GM12892 (cell line): Measurements from ENCODE around the gene CAMKMT.

Source experiments
- POLR2A ChIP-seq: IDR thresholded peaks from 2 replicates; pipeline ENCODE4 v1.6.1; 2011; ENCODE audit warnings: low read depth, low read length, control low read depth
- POLR2AphosphoS5 ChIP-seq: IDR thresholded peaks from 2 replicates; pipeline ENCODE4 v1.6.1; 2011; ENCODE audit warnings: low read depth, low read length, control low read depth

DNA sequence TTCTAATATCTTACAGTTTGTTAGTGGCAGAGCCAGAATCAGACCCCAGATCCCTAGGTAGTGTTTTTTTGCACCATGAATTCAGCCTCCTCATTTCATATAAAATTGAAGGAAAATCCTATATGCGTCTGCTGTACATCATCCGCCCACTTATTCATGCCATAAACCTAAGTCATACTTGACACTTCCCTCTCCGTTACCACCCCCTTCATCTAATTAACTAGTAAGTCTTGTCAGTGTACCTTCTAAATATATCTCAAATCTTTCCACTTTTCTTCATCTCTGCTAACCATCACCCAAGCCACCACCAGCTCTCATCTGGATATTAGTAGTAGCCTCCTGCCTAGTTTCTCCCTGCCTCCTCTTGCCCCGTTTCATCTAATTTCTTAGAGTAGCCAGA lies 331.1 kb downstream of the CAMKMT start:
- no peak for TF ChIP-seq POLR2A
- no peak for TF ChIP-seq POLR2AphosphoS5
